Measurements from ENCODE around the gene ECM2.

The ECM2 gene

GRCh38 chr9:92518199-92518598 is 17.6 kb downstream of the ECM2 start:
- no peak for DNase-seq (ENCODE audit: low read depth)
- H3K4me3 ChIP-seq (ENCODE audit: low read depth, low read length) = no peak overlapping the region
- TF ChIP-seq CTCF (IDR thresholded peaks at IDR 0.05; ENCODE audit: insufficient read depth, low read depth, low read length, missing control alignments) = no peak

- DNase-seq (ENCODE audit: low read depth) = no peak
- H3K4me3 ChIP-seq (ENCODE audit: low read depth, low read length) = no peak overlapping the region
- no peak for TF ChIP-seq CTCF (IDR thresholded peaks at IDR 0.05; ENCODE audit: insufficient read depth, low read depth, low read length, missing control alignments)
Measured at GRCh38 chr9:92517046-92517445, 18.7 kb downstream of the ECM2 start.

GRCh38 chr9:92516521-92516920 is 19.3 kb downstream of the ECM2 start:
- no peak for DNase-seq (ENCODE audit: low read depth)
- no peak overlapping the region for H3K4me3 ChIP-seq (ENCODE audit: low read depth, low read length)
- TF ChIP-seq CTCF (IDR thresholded peaks at IDR 0.05; ENCODE audit: insufficient read depth, low read depth, low read length, missing control alignments) = no peak

- no peak for DNase-seq (ENCODE audit: low read depth)
- TF ChIP-seq CTCF (IDR thresholded peaks at IDR 0.05; ENCODE audit: insufficient read depth, low read depth, low read length, missing control alignments) = no peak
- H3K4me3 ChIP-seq (ENCODE audit: low read depth, low read length) = no peak overlapping the region
Measured at GRCh38 chr9:92514635-92515034, 21.2 kb downstream of the ECM2 start.

- DNase-seq (ENCODE audit: low read depth) = no peak
- H3K4me3 ChIP-seq (ENCODE audit: low read depth, low read length) = no peak overlapping the region
- no peak for TF ChIP-seq CTCF (IDR thresholded peaks at IDR 0.05; ENCODE audit: insufficient read depth, low read depth, low read length, missing control alignments)
Measured at GRCh38 chr9:92513349-92513748, 22.4 kb downstream of the ECM2 start.

GRCh38 chr9:92512622-92513021 is 23.2 kb downstream of the ECM2 start:
- no peak for TF ChIP-seq CTCF (IDR thresholded peaks at IDR 0.05; ENCODE audit: insufficient read depth, low read depth, low read length, missing control alignments)
- no peak overlapping the region for H3K4me3 ChIP-seq (ENCODE audit: low read depth, low read length)
- no peak for DNase-seq (ENCODE audit: low read depth)

GRCh38 chr9:92510747-92511146 is 25.0 kb downstream of the ECM2 start:
- DNase-seq (ENCODE audit: low read depth) = no peak
- no peak for TF ChIP-seq CTCF (IDR thresholded peaks at IDR 0.05; ENCODE audit: insufficient read depth, low read depth, low read length, missing control alignments)
- H3K4me3 ChIP-seq (ENCODE audit: low read depth, low read length) = no peak overlapping the region
